K562 (cell line): ENCODE results near the gene ZNF106. TPM values are rescaled to one million over a fixed set of nuclear protein-coding genes. Genes with fewer than 3 reads are reported as not detected.

Experiments
- CTBP1 ChIP-seq: fragments of 450-650 bp; IDR thresholded peaks from 2 replicates; pipeline ENCODE4 v1.6.1; 2016; ENCODE audit warnings: borderline replicate concordance
- ELF4 ChIP-seq: fragments of 450-650 bp; formaldehyde crosslinking; IDR thresholded peaks from 2 replicates; pipeline ENCODE4 v1.4.0; 2022; ENCODE audit warnings: missing genetic modification characterization
- GTF2A2 ChIP-seq: IDR thresholded peaks from 2 replicates; pipeline ENCODE4 v1.6.1; 2016; ENCODE audit warnings: mild to moderate bottlenecking, missing genetic modification characterization, missing compliant biosample characterization
- MAFF ChIP-seq: IDR thresholded peaks from 2 replicates; pipeline ENCODE4 v1.6.1; 2012; ENCODE audit warnings: low read length, improper control_type of control experiment
- MAZ ChIP-seq, 2 experiments: fragments of 450-650 bp in 1 of 2; sonication (generic) in 1 of 2; formaldehyde crosslinking; IDR thresholded peaks in 1 of 2; conservative IDR thresholded peaks in 1 of 2; 2 replicates each; pipeline versions ENCODE4 v1.4.0 to v1.5.0; 2020; ENCODE audit warnings: mild to moderate bottlenecking in 1 of 2, missing genetic modification reagents in 1 of 2
- RAD21 ChIP-seq, 2 experiments: fragments of 250-450 bp in 1 of 2; fragments of 450-650 bp in 1 of 2; sonication (Bioruptor Pico) in 1 of 2; formaldehyde crosslinking in 1 of 2; IDR thresholded peaks in 1 of 2; conservative IDR thresholded peaks in 1 of 2; 2 replicates each; pipeline versions ENCODE4 v1.4.0 to v1.8.0; 2020 to 2022; ENCODE audit warnings: mild to moderate bottlenecking in 2 of 2, moderate library complexity in 1 of 2
- SMC3 ChIP-seq: conservative IDR thresholded peaks from 2 replicates; pipeline ENCODE4 v1.6.1; 2011; ENCODE audit warnings: low read depth, low read length, improper control_type of control experiment; ENCODE audit not compliant: insufficient read depth
- polyA plus RNA-seq, 8 experiments: library from polyadenylated mRNA; depleted of rRNA in 4 of 8; stranded (reverse) in 5 of 8; unstranded in 3 of 8; fragments of >200 nt; fragmentation: Nextera tagmentation in 2 of 8; fragmentation: Illumina TruSeq in 1 of 8; extraction: Ambion mirVana in 2 of 8; extraction: Trizol in 1 of 8; gene quantifications; 2 replicates each; pipeline versions ENCODE4 v1.2.1 to v1.2.3, GENCODE V29; 2011 to 2014; ENCODE audit warnings: inconsistent platforms in 1 of 8, missing spikeins in 1 of 8
- total RNA-seq, 7 experiments: library from RNA; depleted of rRNA in 6 of 7; stranded (reverse); fragments of >200 nt in 6 of 7; fragmentation: Illumina TruSeq in 2 of 7; extraction: Trizol in 2 of 7; gene quantifications; 2 replicates each; pipeline versions ENCODE4 v1.2.1 to v1.2.3, GENCODE V29; 2011 to 2021; ENCODE audit warnings: low replicate concordance in 1 of 7
- TF ChIP-seq, protein P1 (sequence below), 2 experiments: IDR thresholded peaks in 1 of 2; conservative IDR thresholded peaks in 1 of 2; 2 replicates each; pipeline ENCODE4 v1.6.1; 2016; ENCODE audit warnings: low read depth in 2 of 2, mild to moderate bottlenecking in 1 of 2, missing compliant biosample characterization in 1 of 2, missing genetic modification characterization in 1 of 2, moderate library complexity in 1 of 2
- TF ChIP-seq, protein P2 (sequence below), 2 experiments: fragments of 450-650 bp; formaldehyde crosslinking in 1 of 2; IDR thresholded peaks; 2 replicates each; pipeline versions ENCODE4 v1.4.0 to v1.6.1; 2014 to 2020; ENCODE audit warnings: mild to moderate bottlenecking in 2 of 2, borderline replicate concordance in 1 of 2, low read depth in 1 of 2
- TF ChIP-seq, protein P3 (sequence below): sonication (generic); formaldehyde crosslinking; IDR thresholded peaks from 2 replicates; pipeline ENCODE4 v1.9.0; 2022; ENCODE audit warnings: mild to moderate bottlenecking, missing genetic modification reagents
- TF ChIP-seq, protein P4 (sequence below), 3 experiments: IDR thresholded peaks in 2 of 3; conservative IDR thresholded peaks in 1 of 3; 2 replicates each; pipeline ENCODE4 v1.5.1; 2011 to 2012; ENCODE audit warnings: low read length in 3 of 3, mild to moderate bottlenecking in 3 of 3, control low read depth in 2 of 3, improper control_type of control experiment in 1 of 3, inconsistent platforms in 1 of 3, low read depth in 1 of 3, mixed read lengths in 1 of 3, moderate library complexity in 1 of 3; ENCODE audit not compliant: insufficient read depth in 2 of 3

The ZNF106 gene
- total and polyA plus RNA-seq, 9 of the 15 experiments (the other 6 are each of a cell fraction or from before 2014, with no cell fraction given): 14.4 to 55.3 (median 33.7) TPM

DNA sequence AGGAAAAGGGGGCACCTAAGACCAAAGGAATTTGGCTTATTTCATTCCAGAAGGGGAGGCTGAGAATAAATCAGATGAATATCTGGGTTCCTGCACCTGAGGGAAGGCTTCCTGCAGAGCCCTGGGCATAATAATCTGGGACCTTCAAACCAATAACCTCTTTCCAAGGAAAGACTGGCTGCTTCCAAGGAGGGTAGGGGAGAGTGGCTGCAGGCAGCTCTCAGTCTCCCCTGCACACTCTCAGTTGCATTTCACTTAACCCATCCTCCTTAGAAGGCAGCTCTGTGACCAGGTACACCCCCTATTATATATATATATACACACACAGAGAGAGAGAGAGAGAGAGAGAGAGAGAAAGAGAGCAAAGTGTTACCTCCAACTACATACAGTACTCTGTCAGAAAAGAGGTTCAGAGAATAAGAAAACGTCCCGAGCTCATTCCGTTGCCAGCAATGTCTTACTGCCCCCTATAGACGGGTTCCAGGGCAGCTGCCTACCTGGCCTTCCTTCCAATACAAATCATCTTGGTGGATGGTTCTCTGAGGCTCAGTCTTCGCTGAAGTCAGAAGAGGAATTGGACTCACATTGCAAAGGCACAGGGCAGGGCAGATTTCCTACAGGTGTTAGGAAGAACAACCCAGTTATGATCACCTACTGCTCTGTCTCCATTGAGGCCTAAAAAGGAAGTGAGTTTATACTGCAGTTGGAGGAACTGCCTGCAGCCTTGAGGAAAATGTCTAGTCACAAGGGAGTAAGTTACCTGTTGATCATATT is 105.5 kb downstream of the ZNF106 start (continued):
- TF ChIP-seq, protein P1, sequence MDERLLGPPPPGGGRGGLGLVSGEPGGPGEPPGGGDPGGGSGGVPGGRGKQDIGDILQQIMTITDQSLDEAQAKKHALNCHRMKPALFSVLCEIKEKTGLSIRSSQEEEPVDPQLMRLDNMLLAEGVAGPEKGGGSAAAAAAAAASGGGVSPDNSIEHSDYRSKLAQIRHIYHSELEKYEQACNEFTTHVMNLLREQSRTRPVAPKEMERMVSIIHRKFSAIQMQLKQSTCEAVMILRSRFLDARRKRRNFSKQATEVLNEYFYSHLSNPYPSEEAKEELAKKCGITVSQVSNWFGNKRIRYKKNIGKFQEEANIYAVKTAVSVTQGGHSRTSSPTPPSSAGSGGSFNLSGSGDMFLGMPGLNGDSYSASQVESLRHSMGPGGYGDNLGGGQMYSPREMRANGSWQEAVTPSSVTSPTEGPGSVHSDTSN (CRISPR knock-in tag; IDR thresholded peaks at IDR 0.05; ENCODE audit: low read depth): no peak
- TF ChIP-seq, protein P1 (tag; conservative IDR thresholded peaks at IDR 0.05; ENCODE audit: low read depth): no peak
- TF ChIP-seq ELF4 (CRISPR knock-in tag) (no peak), MAFF (no peak), GTF2A2 (tag) (no peak), SMC3 (peak; percentile 67; the same call in 1 of the 2 replicates), RAD21 (CRISPR knock-in tag; conservative IDR thresholded peaks at IDR 0.05 in 1 of 2, IDR thresholded peaks at IDR 0.05 in 1 of 2) (peak; percentile 63 to 82), MAZ (CRISPR knock-in tag; conservative IDR thresholded peaks at IDR 0.05 in 1 of 2, IDR thresholded peaks at IDR 0.05 in 1 of 2) (no peak), CTBP1 (peak; percentile 49; the same call in 1 of the 2 replicates)
- TF ChIP-seq, protein P2, sequence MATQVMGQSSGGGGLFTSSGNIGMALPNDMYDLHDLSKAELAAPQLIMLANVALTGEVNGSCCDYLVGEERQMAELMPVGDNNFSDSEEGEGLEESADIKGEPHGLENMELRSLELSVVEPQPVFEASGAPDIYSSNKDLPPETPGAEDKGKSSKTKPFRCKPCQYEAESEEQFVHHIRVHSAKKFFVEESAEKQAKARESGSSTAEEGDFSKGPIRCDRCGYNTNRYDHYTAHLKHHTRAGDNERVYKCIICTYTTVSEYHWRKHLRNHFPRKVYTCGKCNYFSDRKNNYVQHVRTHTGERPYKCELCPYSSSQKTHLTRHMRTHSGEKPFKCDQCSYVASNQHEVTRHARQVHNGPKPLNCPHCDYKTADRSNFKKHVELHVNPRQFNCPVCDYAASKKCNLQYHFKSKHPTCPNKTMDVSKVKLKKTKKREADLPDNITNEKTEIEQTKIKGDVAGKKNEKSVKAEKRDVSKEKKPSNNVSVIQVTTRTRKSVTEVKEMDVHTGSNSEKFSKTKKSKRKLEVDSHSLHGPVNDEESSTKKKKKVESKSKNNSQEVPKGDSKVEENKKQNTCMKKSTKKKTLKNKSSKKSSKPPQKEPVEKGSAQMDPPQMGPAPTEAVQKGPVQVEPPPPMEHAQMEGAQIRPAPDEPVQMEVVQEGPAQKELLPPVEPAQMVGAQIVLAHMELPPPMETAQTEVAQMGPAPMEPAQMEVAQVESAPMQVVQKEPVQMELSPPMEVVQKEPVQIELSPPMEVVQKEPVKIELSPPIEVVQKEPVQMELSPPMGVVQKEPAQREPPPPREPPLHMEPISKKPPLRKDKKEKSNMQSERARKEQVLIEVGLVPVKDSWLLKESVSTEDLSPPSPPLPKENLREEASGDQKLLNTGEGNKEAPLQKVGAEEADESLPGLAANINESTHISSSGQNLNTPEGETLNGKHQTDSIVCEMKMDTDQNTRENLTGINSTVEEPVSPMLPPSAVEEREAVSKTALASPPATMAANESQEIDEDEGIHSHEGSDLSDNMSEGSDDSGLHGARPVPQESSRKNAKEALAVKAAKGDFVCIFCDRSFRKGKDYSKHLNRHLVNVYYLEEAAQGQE (IDR thresholded peaks at IDR 0.05; ENCODE audit: borderline replicate concordance): peak; percentile 53; the same call in 1 of the 2 replicates
- TF ChIP-seq, protein P2 (CRISPR knock-in tag; IDR thresholded peaks at IDR 0.05; ENCODE audit: low read depth): no peak
- TF ChIP-seq, protein P3, sequence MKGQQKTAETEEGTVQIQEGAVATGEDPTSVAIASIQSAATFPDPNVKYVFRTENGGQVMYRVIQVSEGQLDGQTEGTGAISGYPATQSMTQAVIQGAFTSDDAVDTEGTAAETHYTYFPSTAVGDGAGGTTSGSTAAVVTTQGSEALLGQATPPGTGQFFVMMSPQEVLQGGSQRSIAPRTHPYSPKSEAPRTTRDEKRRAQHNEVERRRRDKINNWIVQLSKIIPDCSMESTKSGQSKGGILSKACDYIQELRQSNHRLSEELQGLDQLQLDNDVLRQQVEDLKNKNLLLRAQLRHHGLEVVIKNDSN (CRISPR knock-in tag): no peak
- TF ChIP-seq, protein P4, sequence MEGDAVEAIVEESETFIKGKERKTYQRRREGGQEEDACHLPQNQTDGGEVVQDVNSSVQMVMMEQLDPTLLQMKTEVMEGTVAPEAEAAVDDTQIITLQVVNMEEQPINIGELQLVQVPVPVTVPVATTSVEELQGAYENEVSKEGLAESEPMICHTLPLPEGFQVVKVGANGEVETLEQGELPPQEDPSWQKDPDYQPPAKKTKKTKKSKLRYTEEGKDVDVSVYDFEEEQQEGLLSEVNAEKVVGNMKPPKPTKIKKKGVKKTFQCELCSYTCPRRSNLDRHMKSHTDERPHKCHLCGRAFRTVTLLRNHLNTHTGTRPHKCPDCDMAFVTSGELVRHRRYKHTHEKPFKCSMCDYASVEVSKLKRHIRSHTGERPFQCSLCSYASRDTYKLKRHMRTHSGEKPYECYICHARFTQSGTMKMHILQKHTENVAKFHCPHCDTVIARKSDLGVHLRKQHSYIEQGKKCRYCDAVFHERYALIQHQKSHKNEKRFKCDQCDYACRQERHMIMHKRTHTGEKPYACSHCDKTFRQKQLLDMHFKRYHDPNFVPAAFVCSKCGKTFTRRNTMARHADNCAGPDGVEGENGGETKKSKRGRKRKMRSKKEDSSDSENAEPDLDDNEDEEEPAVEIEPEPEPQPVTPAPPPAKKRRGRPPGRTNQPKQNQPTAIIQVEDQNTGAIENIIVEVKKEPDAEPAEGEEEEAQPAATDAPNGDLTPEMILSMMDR (IDR thresholded peaks at IDR 0.05 in 2 of 3, conservative IDR thresholded peaks at IDR 0.05 in 1 of 3; ENCODE audit: insufficient read depth in 2 of 3, low read depth in 1 of 3, low read length in 3 of 3): peak; percentile 84 to 92 (median 91)
